GM19240 (cell line): ENCODE data around the gene ALKBH8.
"Not testable (repeated sequence)": the region's sequence is repeated elsewhere in the genome, so short reads cannot be mapped to it uniquely, and the experiment has no call there.

Experiments used
- DNase-seq: peaks from one replicate; pipeline ENCODE4 v3.0.0; 2011; ENCODE audit warnings: low spot score; ENCODE audit not compliant: insufficient read length

ALKBH8 gene

GRCh38 chr11:107565219-107565937, at the start of gene ALKBH8:
ALKBH8 (minus strand) TSS chr11:107565735; CDS start chr11:107560893, 4,842 bp downstream.
- DNase-seq, result peak; percentile 31

- DNase-seq, result no peak
Observed at GRCh38 chr11:107612445-107612844, 46.9 kb upstream of the ALKBH8 start.

- DNase-seq, result no peak
Observed at GRCh38 chr11:107609400-107610218, 44.1 kb upstream of the ALKBH8 start.

GRCh38 chr11:107608809-107609208, 43.3 kb upstream of the ALKBH8 start:
- DNase-seq, result no peak

- DNase-seq, result no peak
Observed at GRCh38 chr11:107606141-107606540, 40.6 kb upstream of the ALKBH8 start.

- no peak for DNase-seq
Observed at GRCh38 chr11:107605061-107606006, 39.8 kb upstream of the ALKBH8 start.

- no peak for DNase-seq
Observed at GRCh38 chr11:107598225-107599139, 32.9 kb upstream of the ALKBH8 start.

GRCh38 chr11:107594736-107595135, 29.2 kb upstream of the ALKBH8 start:
- no peak for DNase-seq

- DNase-seq, result no peak
Observed at GRCh38 chr11:107593951-107594350, 28.4 kb upstream of the ALKBH8 start.

GRCh38 chr11:107592813-107593212, 27.3 kb upstream of the ALKBH8 start:
- no peak for DNase-seq

- no peak for DNase-seq
Observed at GRCh38 chr11:107592231-107592590, 26.7 kb upstream of the ALKBH8 start.

- DNase-seq, result no peak
Observed at GRCh38 chr11:107591378-107592230, 26.1 kb upstream of the ALKBH8 start.

GRCh38 chr11:107590460-107591377, 25.2 kb upstream of the ALKBH8 start, which contains the start of gene ELMOD1:
ELMOD1 (plus strand) TSS chr11:107591147; CDS start chr11:107618190, 27,043 bp downstream.
- no peak for DNase-seq

GRCh38 chr11:107587306-107587979, 21.9 kb upstream of the ALKBH8 start:
- no peak for DNase-seq

GRCh38 chr11:107583629-107584195, 18.2 kb upstream of the ALKBH8 start:
- no peak for DNase-seq

- DNase-seq, result no peak
Observed at GRCh38 chr11:107581147-107581546, 15.6 kb upstream of the ALKBH8 start.

GRCh38 chr11:107579169-107579568, 13.6 kb upstream of the ALKBH8 start:
- not testable (repeated sequence) for DNase-seq

- no peak for DNase-seq
Observed at GRCh38 chr11:107577346-107577711, 11.8 kb upstream of the ALKBH8 start.
